Measurements from ENCODE around the gene ERVW-1.
"Not testable (repeated sequence)": the region's sequence is repeated elsewhere in the genome, so short reads cannot be mapped to it uniquely, and the experiment has no call there.

ERVW-1 gene

DNA sequence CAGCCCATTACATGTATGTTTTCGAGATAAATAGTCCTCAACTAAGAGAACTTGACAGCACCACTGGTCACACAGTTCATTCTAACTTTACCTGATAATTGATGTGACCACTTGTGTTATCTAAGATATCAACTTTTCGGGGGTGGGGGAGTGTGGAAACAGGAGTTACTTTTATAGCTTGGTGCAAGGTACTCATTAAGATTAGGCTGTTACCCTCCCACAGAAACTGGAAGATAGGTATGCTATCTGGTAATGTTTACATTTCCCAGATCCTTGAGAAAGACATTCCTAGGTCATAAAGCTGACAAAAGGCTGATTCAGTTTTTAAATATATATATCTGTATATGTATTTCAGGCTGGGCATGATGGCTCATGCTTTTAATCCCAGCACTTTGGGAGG is 11.1 kb downstream of the ERVW-1 start:
- no peak for DNase-seq

DNA sequence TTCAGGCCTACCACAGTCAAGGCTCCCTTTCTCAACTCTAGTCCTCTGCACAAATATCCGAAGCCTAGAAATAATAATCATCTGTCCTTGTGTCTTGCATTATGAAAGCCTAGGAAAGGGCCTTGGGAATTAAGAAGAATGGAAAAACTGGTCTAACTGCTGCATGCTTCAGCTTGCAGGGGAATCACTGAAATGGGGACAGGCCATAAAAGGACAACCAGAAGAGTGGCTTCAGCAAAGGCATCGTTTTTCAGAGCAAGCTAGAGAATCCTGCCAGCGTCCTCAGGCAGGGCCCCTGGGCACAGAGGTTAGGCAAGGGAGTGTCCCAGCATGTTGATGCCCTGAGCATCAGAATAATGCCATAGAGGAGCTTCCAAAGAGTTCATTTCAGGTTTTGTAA is 13.2 kb downstream of the ERVW-1 start:
- no peak for DNase-seq

DNA sequence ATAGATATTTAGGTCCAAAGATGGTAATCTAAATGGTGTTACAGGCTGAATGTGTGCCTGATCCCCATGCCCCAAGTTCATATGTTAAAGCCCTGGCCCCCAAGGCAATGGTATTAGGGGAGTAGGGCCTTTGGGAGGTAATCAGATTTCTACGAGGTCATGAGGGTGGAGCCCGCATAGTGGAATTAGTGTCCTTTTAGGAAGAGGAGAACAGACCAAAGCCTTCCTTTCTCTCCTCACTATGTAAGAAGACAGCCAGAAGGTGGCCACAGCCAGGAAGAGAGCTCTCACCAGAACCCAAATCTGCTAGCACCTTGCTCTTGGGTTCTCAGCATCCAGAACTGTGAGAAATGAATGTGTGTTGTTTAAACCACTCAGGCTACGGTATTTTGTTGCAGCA is 15.2 kb downstream of the ERVW-1 start:
- no peak for DNase-seq

GRCh38 chr7:92461027-92462003 is 16.4 kb downstream of the ERVW-1 start:
- no peak for DNase-seq

- DNase-seq: no peak
Measured at GRCh38 chr7:92460510-92460909, 17.2 kb downstream of the ERVW-1 start.

DNA sequence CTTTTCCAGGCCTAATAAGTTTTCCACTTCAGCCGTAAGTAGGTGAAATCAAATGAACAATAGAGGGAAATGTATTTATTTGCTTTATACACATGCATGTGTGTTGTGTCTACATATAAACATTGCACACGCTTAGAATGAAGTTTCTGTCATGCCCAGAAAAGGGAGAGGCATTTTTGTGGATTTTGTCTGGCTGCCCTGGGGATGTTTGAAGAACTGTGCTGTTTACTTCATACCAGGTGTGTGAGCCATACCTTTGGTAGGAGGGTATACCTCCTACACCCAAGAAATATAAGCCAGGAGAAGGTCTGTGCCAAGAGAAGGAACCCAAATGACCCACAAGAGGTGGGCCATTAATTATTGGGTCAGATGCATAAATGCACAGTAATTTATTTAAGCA is 17.6 kb downstream of the ERVW-1 start:
- DNase-seq: no peak

GRCh38 chr7:92456236-92456635 is 21.5 kb downstream of the ERVW-1 start:
- DNase-seq: no peak

- DNase-seq: no peak
Measured at GRCh38 chr7:92451645-92452044, 26.1 kb downstream of the ERVW-1 start.

DNA sequence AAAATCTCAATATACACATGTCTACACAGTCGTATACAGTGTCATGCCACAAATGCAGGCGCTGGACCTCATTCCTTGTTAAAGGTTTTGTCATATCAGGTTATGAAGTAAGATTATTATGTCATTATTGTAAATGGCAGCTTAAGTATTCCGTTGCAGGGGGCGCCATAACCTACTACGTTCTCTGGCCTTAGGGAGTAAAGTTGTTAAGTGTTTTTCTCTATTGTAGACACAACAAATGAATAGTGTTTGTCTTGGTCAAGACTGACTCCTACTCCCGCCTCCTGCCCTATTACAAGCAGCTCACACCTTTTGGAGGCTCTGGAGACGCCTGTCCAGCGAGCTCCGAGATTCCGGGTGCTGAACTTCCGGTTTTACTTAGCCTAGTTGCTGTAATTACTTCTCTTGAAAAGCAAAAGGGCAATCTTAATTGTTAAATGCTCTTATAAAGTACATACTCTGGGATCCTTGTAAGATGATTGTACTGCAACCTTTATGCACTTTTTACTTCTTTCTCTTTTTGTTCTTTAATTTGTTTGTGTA is 29.5 kb downstream of the ERVW-1 start:
- DNase-seq: peak; percentile 71

DNA sequence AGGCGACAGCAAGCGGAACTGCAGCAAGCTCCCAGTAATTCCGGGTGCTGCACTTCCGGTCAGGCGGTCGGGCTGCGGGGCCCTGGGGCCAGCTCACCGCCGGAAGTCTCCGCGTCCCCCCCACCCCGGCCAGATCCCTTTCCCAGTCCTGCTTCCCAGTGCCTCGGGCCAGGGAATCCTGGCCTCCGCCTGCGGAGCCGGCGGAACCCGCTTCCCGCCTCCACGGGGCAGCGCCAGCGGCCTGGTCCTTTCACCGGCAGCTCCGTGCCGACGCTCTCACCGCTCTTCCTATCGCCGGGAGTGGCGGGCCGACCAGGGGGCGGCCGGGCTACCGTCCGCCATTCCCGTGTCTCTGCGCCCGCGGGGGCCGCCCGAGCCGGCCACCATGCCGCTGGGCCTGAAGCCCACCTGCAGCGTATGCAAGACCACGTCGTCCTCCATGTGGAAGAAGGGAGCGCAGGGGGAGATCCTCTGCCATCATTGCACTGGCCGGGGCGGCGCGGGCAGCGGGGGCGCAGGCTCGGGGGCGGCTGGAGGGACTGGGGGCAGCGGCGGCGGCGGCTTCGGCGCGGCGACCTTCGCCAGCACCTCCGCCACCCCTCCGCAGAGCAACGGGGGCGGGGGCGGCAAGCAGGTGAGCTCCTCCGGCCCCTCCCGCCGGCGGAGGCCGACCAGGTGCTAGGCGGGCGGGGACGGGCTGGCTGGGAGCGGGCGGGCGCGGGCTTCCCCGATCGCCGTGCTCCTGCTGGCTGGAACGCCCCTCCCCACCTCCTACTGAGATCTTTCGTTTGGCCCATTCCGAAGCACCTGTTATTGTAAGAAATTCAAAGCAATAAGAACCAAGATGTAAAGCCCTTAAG is 30.2 kb downstream of the ERVW-1 start, which contains the start of gene GATAD1:
Gene GATAD1 (plus strand): TSS at position 138 of the 860 bp plus-strand sequence. CDS start 248 bp downstream, at position 386.
- peak; percentile 83 for DNase-seq

- DNase-seq: no peak
Measured at GRCh38 chr7:92446869-92447344, 30.8 kb downstream of the ERVW-1 start.

GRCh38 chr7:92442720-92443119 is 35.0 kb downstream of the ERVW-1 start:
- DNase-seq: not testable (repeated sequence)

DNA sequence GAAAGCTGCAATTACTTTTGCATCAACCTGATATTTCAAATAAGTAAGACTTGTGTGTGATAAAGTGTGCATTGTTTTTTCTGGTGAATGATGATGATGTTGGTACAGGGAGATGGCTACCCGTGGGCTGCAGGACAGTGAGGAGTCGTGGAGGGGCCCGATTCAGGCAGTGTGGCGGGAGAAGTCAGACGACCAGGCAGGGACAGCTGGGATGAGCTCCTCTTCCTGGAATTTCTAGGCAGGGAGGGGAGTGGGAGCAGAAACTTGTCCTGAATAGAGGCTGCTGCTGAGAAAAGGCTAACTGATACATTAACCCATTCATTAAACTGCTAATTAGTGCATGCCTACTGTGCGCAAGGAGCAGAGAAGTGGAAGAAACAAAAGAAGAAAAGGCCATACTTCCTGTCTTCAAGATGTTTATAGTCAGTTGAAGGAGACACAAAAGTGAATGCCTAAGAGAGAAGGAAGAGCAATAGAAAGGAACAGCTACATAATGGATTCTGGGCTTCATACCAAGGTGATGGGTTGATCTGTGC is 39.7 kb downstream of the ERVW-1 start:
- no peak for DNase-seq

DNA sequence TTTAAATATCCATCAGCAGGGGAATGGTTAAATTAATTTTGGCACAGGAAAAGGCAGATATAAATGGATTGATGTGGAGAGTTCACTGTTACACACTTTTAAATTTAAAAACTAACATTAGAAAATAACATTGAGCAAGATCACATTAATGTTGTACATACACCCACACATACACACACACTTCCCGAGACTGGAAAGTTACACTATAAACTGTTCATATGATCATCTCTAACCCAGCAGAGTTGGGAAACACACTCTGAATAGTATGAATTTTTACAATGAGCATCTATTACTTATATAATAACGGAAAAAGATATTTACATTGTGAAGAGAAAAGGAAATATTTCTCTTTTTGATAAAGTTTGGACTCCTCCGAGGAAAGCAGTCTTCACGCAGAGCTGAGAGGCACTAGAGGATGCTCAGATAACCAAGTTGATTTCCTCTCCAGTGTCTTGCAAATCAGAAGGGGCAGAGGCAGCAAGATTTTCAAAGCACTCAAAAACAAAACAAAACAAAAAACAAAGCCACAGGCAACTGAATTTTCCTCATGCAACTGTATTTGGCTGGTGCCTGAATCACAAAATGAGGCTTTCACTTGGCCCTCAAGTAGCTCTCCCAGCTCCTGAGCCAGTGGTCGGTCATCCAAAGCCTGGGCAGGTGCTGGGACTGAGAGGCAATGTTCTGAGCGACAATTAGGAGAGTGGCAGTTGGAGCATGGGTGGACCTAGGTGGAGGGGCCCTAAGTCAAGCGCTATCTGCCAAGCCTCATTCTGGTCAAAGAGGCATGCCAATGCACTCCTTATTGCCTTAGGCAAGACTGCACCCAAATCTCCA is 40.9 kb downstream of the ERVW-1 start:
- no peak for DNase-seq

DNA sequence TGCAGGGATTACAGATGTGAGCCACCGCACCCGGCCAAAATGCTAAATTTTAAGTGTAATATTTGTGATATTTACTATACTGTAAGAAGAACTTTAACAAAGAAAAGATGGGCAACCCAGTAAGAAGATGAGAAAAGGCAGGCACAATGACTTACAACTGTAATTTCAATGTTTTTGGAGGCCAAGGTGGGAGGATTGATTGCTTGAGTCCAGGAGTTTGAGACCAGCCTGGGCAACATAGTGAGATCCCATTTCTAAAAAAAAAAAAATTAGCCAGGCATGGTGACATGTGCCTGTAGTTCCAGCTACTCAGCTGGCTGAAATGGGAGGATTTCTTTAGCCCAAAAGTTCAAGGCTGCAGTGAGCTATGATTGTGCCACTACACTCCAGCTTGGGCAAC is 42.2 kb downstream of the ERVW-1 start:
- DNase-seq: no peak

- no peak for DNase-seq
Measured at GRCh38 chr7:92433019-92433418, 44.7 kb downstream of the ERVW-1 start.

- DNase-seq: no peak
Measured at GRCh38 chr7:92432299-92432946, 45.3 kb downstream of the ERVW-1 start.

DNA sequence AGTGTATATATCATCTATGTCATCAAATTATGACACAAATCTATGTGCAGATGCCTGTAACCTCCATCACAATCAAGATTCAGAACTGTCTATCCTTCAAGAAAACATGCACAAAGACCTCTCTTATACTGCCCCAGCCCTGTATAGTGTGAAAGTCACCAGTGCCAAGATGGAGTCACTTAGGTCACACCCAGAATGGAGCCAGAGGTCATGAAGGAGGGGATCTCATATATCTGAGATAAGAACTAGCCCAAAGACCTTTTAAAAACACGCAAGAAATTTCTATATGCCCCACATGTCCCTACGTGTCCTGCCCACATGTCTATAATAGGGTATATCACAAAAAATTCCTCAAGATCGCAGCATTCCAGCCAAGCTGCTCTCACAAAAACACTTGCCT is 50.6 kb downstream of the ERVW-1 start:
- no peak for DNase-seq

- no peak for DNase-seq
Measured at GRCh38 chr7:92425311-92425947, 52.3 kb downstream of the ERVW-1 start.

GRCh38 chr7:92423710-92424131 is 54.0 kb downstream of the ERVW-1 start:
- DNase-seq: no peak

DNA sequence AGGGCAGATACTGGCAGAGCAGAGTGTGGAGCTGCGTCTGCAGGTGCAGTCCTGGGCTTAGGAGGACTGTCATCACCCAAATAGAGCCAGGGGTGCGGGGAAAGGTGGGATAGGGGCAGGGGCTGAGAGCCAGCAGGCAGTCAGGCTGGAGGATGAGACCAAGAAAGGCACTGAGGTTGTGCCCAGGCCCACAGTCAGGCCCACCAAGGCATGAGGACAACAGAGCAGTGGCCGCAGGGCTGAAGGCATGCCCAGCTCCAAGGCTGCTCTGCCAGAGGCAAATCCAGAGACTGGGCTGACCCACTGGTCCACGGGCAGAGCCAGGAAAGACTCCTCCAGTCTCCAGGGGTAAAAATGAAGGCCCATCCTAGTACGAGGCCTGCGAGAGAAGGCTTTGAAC is 54.8 kb downstream of the ERVW-1 start:
- DNase-seq: no peak

All from central memory CD4-positive, alpha-beta T cell (primary cell).